ENCODE results near the gene BMS1. TPM values are rescaled to one million over a fixed set of nuclear protein-coding genes. Genes with fewer than 3 reads are reported as not detected.
A peak's percentile ranks its signal among the peaks of the same experiment; 100 is the strongest.

Gene BMS1
- total RNA-seq (2021; ENCODE audit: unreplicated experiment) = 40.0 TPM
- polyA plus RNA-seq (2012) = 21.7 and 25.5 TPM in 2 replicates
- Bru-seq, nascent RNA = percentile 93 among the genes with signal in this experiment
- BruChase-seq, experiment 1, labeled RNA remaining after a 6-hour chase = percentile 95 among the genes with signal in this experiment
- percentile 94 among the genes with signal in this experiment for BruChase-seq, experiment 2, labeled RNA remaining after a 2-hour chase
- long read RNA-seq, full-length matches to known transcripts = 71 of 176 reads
- long read RNA-seq, partial matches to known transcripts = 90 of 176 reads
- long read RNA-seq, other reads (novel, unspliced or antisense) = 15 of 176 reads

GRCh38 chr10:42782446-42783180, at the start of gene BMS1:
BMS1 (plus strand) TSS chr10:42782795; CDS start chr10:42784395, 1,600 bp downstream.
- ChIA-PET RAD21 (ENCODE audit: low non-redundant PET in 1 of 2, low total read pairs in 2 of 2, uncharacterized antibody in 2 of 2, unreplicated experiment in 2 of 2) (interaction anchor here in 1 of 2 experiments (1.1 to 1.6 kb wide), 2 partner anchors 26 to 29 kb away, joined by 4 read pairs; no protein-coding TSS in a partner anchor), POLR2A (interaction anchor here (1.3 to 2.2 kb wide), 2 partner anchors 10 to 29 kb away, joined by 3 to 12 read pairs; no protein-coding TSS in a partner anchor), CTCF (interaction anchor here (1.7 kb wide), 1 partner anchor 29 kb away, joined by 6 read pairs; no protein-coding TSS in a partner anchor)
- peak; percentile 93 for DNase-seq (ENCODE audit: low read depth, low spot score)
- intact Hi-C loops (cut with micrococcal nuclease) = loop anchor here (1.0 to 2.0 kb wide), 3 partner anchors 30 to 230 kb away; partner anchors contain the start of gene ZNF33B
- Histone ChIP-seq H3K27ac (ENCODE audit: low read depth, low read length) (peak within 1 kb of the TSS; percentile 94), H3K36me3 (ENCODE audit: control insufficient read depth in 1 of 2, insufficient read depth in 2 of 2, low read length in 2 of 2) (peaks cover 21 to 28% of the 10 kb centered on the region in 2 experiments), H3K27me3 (ENCODE audit: insufficient read depth, low read length) (no peaks in the 10 kb centered on the region), H3K4me1 (ENCODE audit: control insufficient read depth in 1 of 2, insufficient read depth in 2 of 2, low read length in 2 of 2) (peaks cover 14 to 19% of the 10 kb centered on the region in 2 experiments; a peak in 3 of 4 replicates), H3K9me2 (ENCODE audit: insufficient read depth) (no peaks in the 10 kb centered on the region), H3K4me3 (replicated peaks in 1 of 2; ENCODE audit: low read depth in 1 of 2, low read length in 2 of 2) (peak within 1 kb of the TSS; percentile 87 to 99), H2AFZ (ENCODE audit: low read depth, low read length, poor library complexity, severe bottlenecking) (no peak within 1 kb of the TSS), H3K9me3 (ENCODE audit: control insufficient read depth in 1 of 2, insufficient read depth in 1 of 2, low read depth in 1 of 2, low read length in 2 of 2) (no peaks in the 10 kb centered on the region), H3K9ac (ENCODE audit: low read length) (peak within 1 kb of the TSS; percentile 90), H4K20me1 (ENCODE audit: insufficient read depth) (peaks cover 9% of the 10 kb centered on the region; the same call in 1 of the 2 replicates), H3K4me2 (ENCODE audit: low read length) (peak within 1 kb of the TSS; percentile 85), H3K79me2 (ENCODE audit: insufficient read depth, low read length) (peaks cover 44% of the 10 kb centered on the region)
- peak; percentile 88 for ATAC-seq
- no TSS peak for BruUV-seq (replicated peaks)
- TF ChIP-seq CBX3 (IDR thresholded peaks at IDR 0.05; ENCODE audit: low read depth) (peak; percentile 99), TCF7L2 (IDR thresholded peaks at IDR 0.05; ENCODE audit: borderline replicate concordance, extremely low read depth, insufficient read depth, insufficient read length) (peak; percentile 96), EZH2phosphoT487 (IDR thresholded peaks at IDR 0.05; ENCODE audit: borderline replicate concordance) (no peak), SP1 (IDR thresholded peaks at IDR 0.05; ENCODE audit: low read depth) (peak; percentile 86), FOSL1 (IDR thresholded peaks at IDR 0.05; ENCODE audit: low read depth) (0 out of 2 replicates have a peak, but pooled peaks have one; percentile 30), SIN3A (IDR thresholded peaks at IDR 0.05; ENCODE audit: low read depth) (peak; percentile 87), EGR1 (IDR thresholded peaks at IDR 0.05; ENCODE audit: low read depth) (no peak; the same call in 1 of the 2 replicates), REST (IDR thresholded peaks at IDR 0.05; ENCODE audit: low read depth) (no peak), ZFX (IDR thresholded peaks at IDR 0.05) (peak; percentile 96), ELF1 (IDR thresholded peaks at IDR 0.05; ENCODE audit: borderline replicate concordance, low read depth) (peak; percentile 59), POLR2A (IDR thresholded peaks at IDR 0.05; ENCODE audit: borderline replicate concordance, extremely low read depth, insufficient read depth, insufficient read length) (peak; percentile 89), SRF (IDR thresholded peaks at IDR 0.05; ENCODE audit: low read depth) (peak; percentile 93), JUND (IDR thresholded peaks at IDR 0.05) (0 out of 2 replicates have a peak, but pooled peaks have one; percentile 34), YY1 (IDR thresholded peaks at IDR 0.05; ENCODE audit: extremely low read depth, insufficient replicate concordance, low read depth, low read length) (peak; percentile 90), RAD21 (IDR thresholded peaks at IDR 0.05; ENCODE audit: low read depth) (no peak; the same call in 1 of the 2 replicates), ZNF274 (IDR thresholded peaks at IDR 0.05; ENCODE audit: low read depth, low read length) (no peak), EZH2 (IDR thresholded peaks at IDR 0.05) (no peak)
- TF ChIP-seq, protein P1, sequence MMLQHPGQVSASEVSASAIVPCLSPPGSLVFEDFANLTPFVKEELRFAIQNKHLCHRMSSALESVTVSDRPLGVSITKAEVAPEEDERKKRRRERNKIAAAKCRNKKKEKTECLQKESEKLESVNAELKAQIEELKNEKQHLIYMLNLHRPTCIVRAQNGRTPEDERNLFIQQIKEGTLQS (IDR thresholded peaks at IDR 0.05) = no peak
- TF ChIP-seq, protein P2, sequence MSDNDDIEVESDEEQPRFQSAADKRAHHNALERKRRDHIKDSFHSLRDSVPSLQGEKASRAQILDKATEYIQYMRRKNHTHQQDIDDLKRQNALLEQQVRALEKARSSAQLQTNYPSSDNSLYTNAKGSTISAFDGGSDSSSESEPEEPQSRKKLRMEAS (IDR thresholded peaks at IDR 0.05) = peak; percentile 90
- TF ChIP-seq, protein P3, sequence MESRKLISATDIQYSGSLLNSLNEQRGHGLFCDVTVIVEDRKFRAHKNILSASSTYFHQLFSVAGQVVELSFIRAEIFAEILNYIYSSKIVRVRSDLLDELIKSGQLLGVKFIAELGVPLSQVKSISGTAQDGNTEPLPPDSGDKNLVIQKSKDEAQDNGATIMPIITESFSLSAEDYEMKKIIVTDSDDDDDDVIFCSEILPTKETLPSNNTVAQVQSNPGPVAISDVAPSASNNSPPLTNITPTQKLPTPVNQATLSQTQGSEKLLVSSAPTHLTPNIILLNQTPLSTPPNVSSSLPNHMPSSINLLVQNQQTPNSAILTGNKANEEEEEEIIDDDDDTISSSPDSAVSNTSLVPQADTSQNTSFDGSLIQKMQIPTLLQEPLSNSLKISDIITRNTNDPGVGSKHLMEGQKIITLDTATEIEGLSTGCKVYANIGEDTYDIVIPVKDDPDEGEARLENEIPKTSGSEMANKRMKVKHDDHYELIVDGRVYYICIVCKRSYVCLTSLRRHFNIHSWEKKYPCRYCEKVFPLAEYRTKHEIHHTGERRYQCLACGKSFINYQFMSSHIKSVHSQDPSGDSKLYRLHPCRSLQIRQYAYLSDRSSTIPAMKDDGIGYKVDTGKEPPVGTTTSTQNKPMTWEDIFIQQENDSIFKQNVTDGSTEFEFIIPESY (IDR thresholded peaks at IDR 0.05; ENCODE audit: extremely low read depth, insufficient replicate concordance, low read length) = no peak
